K562 (cell line): ENCODE results near the gene TLCD1. TPM values are rescaled to one million over a fixed set of nuclear protein-coding genes. Genes with fewer than 3 reads are reported as not detected.

Experiments
- ARHGAP35 ChIP-seq: fragments of 450-650 bp; IDR thresholded peaks from 2 replicates; pipeline ENCODE4 v1.6.1; 2018; ENCODE audit not compliant: partially characterized antibody
- CAMTA2 ChIP-seq: fragments of 250-450 bp; sonication (Bioruptor Pico); conservative IDR thresholded peaks from 2 replicates; pipeline ENCODE4 v1.5.1; 2022
- CEBPG ChIP-seq, 3 experiments: fragments of 200-800 bp in 1 of 3; sonication (Bioruptor generic) in 1 of 3; sonication (generic) in 1 of 3; formaldehyde crosslinking in 1 of 3; IDR thresholded peaks in 2 of 3; conservative IDR thresholded peaks in 1 of 3; 2 replicates each; pipeline versions ENCODE4 v1.6.1 to v1.8.0; 2016 to 2022; ENCODE audit warnings: missing compliant biosample characterization in 2 of 3, missing genetic modification characterization in 2 of 3, mild to moderate bottlenecking in 1 of 3, missing genetic modification reagents in 1 of 3
- CREB1 ChIP-seq, 2 experiments: sonication (generic) in 1 of 2; formaldehyde crosslinking in 1 of 2; IDR thresholded peaks; 2 replicates each; pipeline versions ENCODE4 v1.6.1 to v1.8.0; 2012 to 2022; ENCODE audit warnings: inconsistent platforms in 1 of 2, mild to moderate bottlenecking in 1 of 2, missing genetic modification reagents in 1 of 2, moderate library complexity in 1 of 2
- CXXC5 ChIP-seq: fragments of 250-450 bp; sonication (Bioruptor Pico); IDR thresholded peaks from 2 replicates; pipeline ENCODE4 v1.8.0; 2022; ENCODE audit warnings: inconsistent platforms, mild to moderate bottlenecking, moderate library complexity
- FOXA1 ChIP-seq: fragments of 450-650 bp; IDR thresholded peaks from 2 replicates; pipeline ENCODE4 v1.6.1; 2016; ENCODE audit warnings: mild to moderate bottlenecking, borderline replicate concordance
- HMG20A ChIP-seq: fragments of 450-650 bp; formaldehyde crosslinking; conservative IDR thresholded peaks from 2 replicates; pipeline ENCODE4 v1.4.0; 2020; ENCODE audit warnings: mild to moderate bottlenecking, mixed read lengths
- HNRNPH1 ChIP-seq: fragments of 200-400 bp; formaldehyde crosslinking; optimal IDR thresholded peaks from 2 replicates; pipeline ENCODE3; 2017; ENCODE audit warnings: low read depth, mild to moderate bottlenecking, low read length, moderate library complexity
- MXI1 ChIP-seq: IDR thresholded peaks from 2 replicates; pipeline ENCODE4 v1.6.1; 2011; ENCODE audit warnings: low read depth, mild to moderate bottlenecking, improper control_type of control experiment, low read length
- NFE2 ChIP-seq: IDR thresholded peaks from 2 replicates; pipeline ENCODE4 v1.6.1; 2014; ENCODE audit warnings: antibody characterized with exemption, low read depth
- NUFIP1 ChIP-seq: fragments of 450-650 bp; IDR thresholded peaks from 2 replicates; pipeline ENCODE4 v1.6.1; 2018; ENCODE audit not compliant: partially characterized antibody
- RBM15 ChIP-seq: fragments of 200-400 bp; formaldehyde crosslinking; IDR thresholded peaks from 2 replicates; pipeline ENCODE4 v1.6.1; 2018; ENCODE audit warnings: mild to moderate bottlenecking, low read length, moderate library complexity; ENCODE audit not compliant: insufficient read depth
- THRAP3 ChIP-seq: fragments of 450-650 bp; IDR thresholded peaks from 2 replicates; pipeline ENCODE4 v1.6.1; 2016; ENCODE audit warnings: mild to moderate bottlenecking, inconsistent platforms, borderline replicate concordance
- ZNF217 ChIP-seq: sonication (generic); formaldehyde crosslinking; IDR thresholded peaks from 2 replicates; pipeline ENCODE4 v1.8.0; 2022; ENCODE audit warnings: mild to moderate bottlenecking, missing genetic modification reagents
- ZNF24 ChIP-seq: fragments of 450-650 bp; IDR thresholded peaks from 2 replicates; pipeline ENCODE4 v1.6.1; 2016
- ZNF668 ChIP-seq: fragments of 250-450 bp; sonication (Bioruptor Pico); IDR thresholded peaks from 2 replicates; pipeline ENCODE4 v1.8.0; 2022; ENCODE audit warnings: mild to moderate bottlenecking, inconsistent platforms
- ZNF717 ChIP-seq: fragments of 250-450 bp; sonication (Bioruptor Pico); IDR thresholded peaks from 2 replicates; pipeline ENCODE4 v1.5.0; 2021
- ZNF764 ChIP-seq: fragments of 250-450 bp; sonication (Bioruptor Pico); IDR thresholded peaks from 2 replicates; pipeline ENCODE4 v1.4.0; 2020; ENCODE audit warnings: low read depth, mild to moderate bottlenecking, moderate library complexity
- polyA plus RNA-seq, 8 experiments: library from polyadenylated mRNA; depleted of rRNA in 4 of 8; stranded (reverse) in 5 of 8; unstranded in 3 of 8; fragments of >200 nt; fragmentation: Nextera tagmentation in 2 of 8; fragmentation: Illumina TruSeq in 1 of 8; extraction: Ambion mirVana in 2 of 8; extraction: Trizol in 1 of 8; gene quantifications; 2 replicates each; pipeline versions ENCODE4 v1.2.1 to v1.2.3, GENCODE V29; 2011 to 2014; ENCODE audit warnings: inconsistent platforms in 1 of 8, missing spikeins in 1 of 8
- total RNA-seq, 7 experiments: library from RNA; depleted of rRNA in 6 of 7; stranded (reverse); fragments of >200 nt in 6 of 7; fragmentation: Illumina TruSeq in 2 of 7; extraction: Trizol in 2 of 7; gene quantifications; 2 replicates each; pipeline versions ENCODE4 v1.2.1 to v1.2.3, GENCODE V29; 2011 to 2021; ENCODE audit warnings: low replicate concordance in 1 of 7
- TF ChIP-seq, protein P1 (sequence below): fragments of 450-650 bp; formaldehyde crosslinking; IDR thresholded peaks from 2 replicates; pipeline ENCODE4 v1.4.0; 2020; ENCODE audit warnings: mild to moderate bottlenecking, moderate library complexity
- TF ChIP-seq, protein P2 (sequence below): fragments of 250-450 bp; sonication (Bioruptor Pico); IDR thresholded peaks from 2 replicates; pipeline ENCODE4 v1.4.0; 2020; ENCODE audit warnings: mild to moderate bottlenecking, moderate library complexity, borderline replicate concordance
- TF ChIP-seq, protein P3 (sequence below): sonication (generic); formaldehyde crosslinking; IDR thresholded peaks from 2 replicates; pipeline ENCODE4 v1.8.1; 2022; ENCODE audit warnings: missing genetic modification reagents
- TF ChIP-seq, protein P4 (sequence below): sonication (generic); formaldehyde crosslinking; IDR thresholded peaks from 2 replicates; pipeline ENCODE4 v1.8.0; 2022; ENCODE audit warnings: missing genetic modification reagents, mild to moderate bottlenecking, moderate library complexity, borderline replicate concordance

TLCD1 gene
- total and polyA plus RNA-seq, 9 of the 15 experiments (the other 6 are each of a cell fraction or from before 2014, with no cell fraction given) = 6.8 to 37.7 (median 21.7) TPM

DNA sequence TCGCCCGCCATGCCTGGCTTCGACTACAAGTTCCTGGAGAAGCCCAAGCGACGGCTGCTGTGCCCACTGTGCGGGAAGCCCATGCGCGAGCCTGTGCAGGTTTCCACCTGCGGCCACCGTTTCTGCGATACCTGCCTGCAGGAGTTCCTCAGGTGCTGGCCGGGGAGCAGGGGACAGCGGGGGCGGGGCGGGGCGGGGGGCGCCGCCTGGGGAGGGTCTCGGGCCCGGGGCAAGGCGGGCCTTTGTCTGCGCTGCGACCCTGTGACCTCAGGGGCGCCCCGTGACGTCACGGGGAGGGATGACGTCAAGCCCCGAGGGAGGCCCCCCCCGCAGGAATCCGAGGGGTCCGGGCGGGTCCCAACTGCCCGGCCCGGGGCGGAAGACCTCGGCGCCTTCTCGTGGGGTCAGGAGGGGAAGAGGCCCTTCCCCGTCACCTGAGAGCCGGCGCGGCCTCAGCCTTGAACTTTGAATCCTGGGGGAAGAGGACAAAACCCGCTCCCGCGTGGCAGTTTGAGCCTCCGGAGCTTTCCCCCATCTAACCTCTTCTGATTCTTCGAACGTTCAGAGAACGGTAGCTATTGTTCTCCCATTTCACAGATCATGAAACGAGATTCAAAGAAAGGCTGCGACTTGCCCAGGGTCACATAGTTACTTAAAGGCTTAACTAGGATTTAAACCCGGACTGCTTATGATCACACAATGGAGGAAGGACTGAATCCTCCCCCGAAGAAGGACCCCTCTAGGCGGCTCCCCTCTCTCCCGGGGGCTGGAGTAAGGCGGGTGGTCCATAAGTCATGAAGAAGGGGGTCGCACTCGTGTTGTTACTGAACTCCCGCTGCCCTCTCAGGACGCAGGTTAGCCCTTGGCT is 18.3 kb upstream of the TLCD1 start (continued):
- TF ChIP-seq RBM15 (no peak), CAMTA2 (CRISPR knock-in tag) (no peak; the same call in 1 of the 2 replicates), CXXC5 (no peak), CREB1 (IDR thresholded peaks at IDR 0.05) (peak; percentile 96), CREB1 (CRISPR knock-in tag; IDR thresholded peaks at IDR 0.05) (peak; percentile 95), ZNF717 (CRISPR knock-in tag) (no peak), FOXA1 (no peak), ZNF217 (CRISPR knock-in tag) (no peak), NFE2 (no peak), HMG20A (CRISPR knock-in tag) (no peak), MXI1 (peak; percentile 15; the same call in 1 of the 2 replicates), NUFIP1 (no peak), ZNF24 (no peak), ZNF668 (no peak), HNRNPH1 (no peak), CEBPG (CRISPR knock-in tag; IDR thresholded peaks at IDR 0.05) (no peak; the same call in 1 of the 2 replicates), CEBPG (tag; conservative IDR thresholded peaks at IDR 0.05 in 1 of 2, IDR thresholded peaks at IDR 0.05 in 1 of 2) (no peak), ZNF764 (no peak), ARHGAP35 (no peak), THRAP3 (no peak)
- TF ChIP-seq, protein P1, sequence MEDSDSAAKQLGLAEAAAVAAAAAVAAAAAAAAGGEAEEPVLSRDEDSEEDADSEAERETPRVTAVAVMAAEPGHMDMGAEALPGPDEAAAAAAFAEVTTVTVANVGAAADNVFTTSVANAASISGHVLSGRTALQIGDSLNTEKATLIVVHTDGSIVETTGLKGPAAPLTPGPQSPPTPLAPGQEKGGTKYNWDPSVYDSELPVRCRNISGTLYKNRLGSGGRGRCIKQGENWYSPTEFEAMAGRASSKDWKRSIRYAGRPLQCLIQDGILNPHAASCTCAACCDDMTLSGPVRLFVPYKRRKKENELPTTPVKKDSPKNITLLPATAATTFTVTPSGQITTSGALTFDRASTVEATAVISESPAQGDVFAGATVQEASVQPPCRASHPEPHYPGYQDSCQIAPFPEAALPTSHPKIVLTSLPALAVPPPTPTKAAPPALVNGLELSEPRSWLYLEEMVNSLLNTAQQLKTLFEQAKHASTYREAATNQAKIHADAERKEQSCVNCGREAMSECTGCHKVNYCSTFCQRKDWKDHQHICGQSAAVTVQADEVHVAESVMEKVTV (CRISPR knock-in tag) = no peak
- TF ChIP-seq, protein P2, sequence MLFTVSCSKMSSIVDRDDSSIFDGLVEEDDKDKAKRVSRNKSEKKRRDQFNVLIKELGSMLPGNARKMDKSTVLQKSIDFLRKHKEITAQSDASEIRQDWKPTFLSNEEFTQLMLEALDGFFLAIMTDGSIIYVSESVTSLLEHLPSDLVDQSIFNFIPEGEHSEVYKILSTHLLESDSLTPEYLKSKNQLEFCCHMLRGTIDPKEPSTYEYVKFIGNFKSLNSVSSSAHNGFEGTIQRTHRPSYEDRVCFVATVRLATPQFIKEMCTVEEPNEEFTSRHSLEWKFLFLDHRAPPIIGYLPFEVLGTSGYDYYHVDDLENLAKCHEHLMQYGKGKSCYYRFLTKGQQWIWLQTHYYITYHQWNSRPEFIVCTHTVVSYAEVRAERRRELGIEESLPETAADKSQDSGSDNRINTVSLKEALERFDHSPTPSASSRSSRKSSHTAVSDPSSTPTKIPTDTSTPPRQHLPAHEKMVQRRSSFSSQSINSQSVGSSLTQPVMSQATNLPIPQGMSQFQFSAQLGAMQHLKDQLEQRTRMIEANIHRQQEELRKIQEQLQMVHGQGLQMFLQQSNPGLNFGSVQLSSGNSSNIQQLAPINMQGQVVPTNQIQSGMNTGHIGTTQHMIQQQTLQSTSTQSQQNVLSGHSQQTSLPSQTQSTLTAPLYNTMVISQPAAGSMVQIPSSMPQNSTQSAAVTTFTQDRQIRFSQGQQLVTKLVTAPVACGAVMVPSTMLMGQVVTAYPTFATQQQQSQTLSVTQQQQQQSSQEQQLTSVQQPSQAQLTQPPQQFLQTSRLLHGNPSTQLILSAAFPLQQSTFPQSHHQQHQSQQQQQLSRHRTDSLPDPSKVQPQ (CRISPR knock-in tag) = no peak
- TF ChIP-seq, protein P3, sequence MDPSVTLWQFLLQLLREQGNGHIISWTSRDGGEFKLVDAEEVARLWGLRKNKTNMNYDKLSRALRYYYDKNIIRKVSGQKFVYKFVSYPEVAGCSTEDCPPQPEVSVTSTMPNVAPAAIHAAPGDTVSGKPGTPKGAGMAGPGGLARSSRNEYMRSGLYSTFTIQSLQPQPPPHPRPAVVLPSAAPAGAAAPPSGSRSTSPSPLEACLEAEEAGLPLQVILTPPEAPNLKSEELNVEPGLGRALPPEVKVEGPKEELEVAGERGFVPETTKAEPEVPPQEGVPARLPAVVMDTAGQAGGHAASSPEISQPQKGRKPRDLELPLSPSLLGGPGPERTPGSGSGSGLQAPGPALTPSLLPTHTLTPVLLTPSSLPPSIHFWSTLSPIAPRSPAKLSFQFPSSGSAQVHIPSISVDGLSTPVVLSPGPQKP (CRISPR knock-in tag) = no peak
- TF ChIP-seq, protein P4, sequence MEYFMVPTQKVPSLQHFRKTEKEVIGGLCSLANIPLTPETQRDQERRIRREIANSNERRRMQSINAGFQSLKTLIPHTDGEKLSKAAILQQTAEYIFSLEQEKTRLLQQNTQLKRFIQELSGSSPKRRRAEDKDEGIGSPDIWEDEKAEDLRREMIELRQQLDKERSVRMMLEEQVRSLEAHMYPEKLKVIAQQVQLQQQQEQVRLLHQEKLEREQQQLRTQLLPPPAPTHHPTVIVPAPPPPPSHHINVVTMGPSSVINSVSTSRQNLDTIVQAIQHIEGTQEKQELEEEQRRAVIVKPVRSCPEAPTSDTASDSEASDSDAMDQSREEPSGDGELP = no peak
